ENCODE data around the gene SRA1.

- TF ChIP-seq SMARCA4 (IDR thresholded peaks at IDR 0.05) (no peak), ZNF717 (CRISPR knock-in tag; IDR thresholded peaks at IDR 0.05) (no peak), CTCF (IDR thresholded peaks at IDR 0.05 in 2 of 3, conservative IDR thresholded peaks at IDR 0.05 in 1 of 3; ENCODE audit: insufficient read depth in 2 of 3, low read depth in 1 of 3, low read length in 3 of 3) (no peak), TRIM24 (IDR thresholded peaks at IDR 0.05) (no peak), ELF1 (tag; IDR thresholded peaks at IDR 0.05) (no peak)
Measured at GRCh38 chr5:140569197-140569596, 11.9 kb upstream of the SRA1 start.
